K562 (cell line): ENCODE data around the gene BIRC3. TPM values are rescaled to one million over a fixed set of nuclear protein-coding genes. Genes with fewer than 3 reads are reported as not detected.

ENCODE experiments used
- CTBP1 ChIP-seq: fragments of 450-650 bp; IDR thresholded peaks from 2 replicates; pipeline ENCODE4 v1.6.1; 2016; ENCODE audit warnings: borderline replicate concordance
- DIDO1 ChIP-seq: fragments of 450-650 bp; IDR thresholded peaks from 2 replicates; pipeline ENCODE4 v1.6.1; 2016; ENCODE audit warnings: low read depth, missing biosample characterization, missing genetic modification characterization
- EP300 ChIP-seq: IDR thresholded peaks from 2 replicates; pipeline ENCODE4 v1.6.1; 2012; ENCODE audit warnings: low read length, improper control_type of control experiment
- FOS ChIP-seq: IDR thresholded peaks from 3 replicates; pipeline ENCODE4 v1.6.1; 2011; ENCODE audit not compliant: insufficient read length; ENCODE audit errors: extremely low read depth
- ILK ChIP-seq: fragments of 450-650 bp; IDR thresholded peaks from 2 replicates; pipeline ENCODE4 v1.6.1; 2016; ENCODE audit warnings: missing genetic modification characterization, low read depth, mild to moderate bottlenecking, missing compliant biosample characterization, moderate library complexity, borderline replicate concordance
- PHF8 ChIP-seq: fragments of 200-600 bp; sonication (generic); IDR thresholded peaks from 2 replicates; pipeline ENCODE4 v1.6.1; 2012; ENCODE audit warnings: mixed run types, mild to moderate bottlenecking, inconsistent platforms, low read length, moderate library complexity, borderline replicate concordance
- SRF ChIP-seq, 2 experiments: fragments of 250-450, 450-650 bp in 1 of 2; sonication (Bioruptor Pico) in 1 of 2; sonication (generic) in 1 of 2; formaldehyde crosslinking; IDR thresholded peaks; 2 replicates each; pipeline versions ENCODE4 v1.5.0 to v1.5.1; 2020 to 2022; ENCODE audit warnings: mild to moderate bottlenecking in 1 of 2, missing genetic modification reagents in 1 of 2
- ZC3H11A ChIP-seq: IDR thresholded peaks from 2 replicates; pipeline ENCODE4 v1.6.1; 2012; ENCODE audit warnings: low read depth, low read length, improper control_type of control experiment
- polyA plus RNA-seq, 8 experiments: library from polyadenylated mRNA; depleted of rRNA in 4 of 8; stranded (reverse) in 5 of 8; unstranded in 3 of 8; fragments of >200 nt; fragmentation: Nextera tagmentation in 2 of 8; fragmentation: Illumina TruSeq in 1 of 8; extraction: Ambion mirVana in 2 of 8; extraction: Trizol in 1 of 8; gene quantifications; 2 replicates each; pipeline versions ENCODE4 v1.2.1 to v1.2.3, GENCODE V29; 2011 to 2014; ENCODE audit warnings: inconsistent platforms in 1 of 8, missing spikeins in 1 of 8
- total RNA-seq, 7 experiments: library from RNA; depleted of rRNA in 6 of 7; stranded (reverse); fragments of >200 nt in 6 of 7; fragmentation: Illumina TruSeq in 2 of 7; extraction: Trizol in 2 of 7; gene quantifications; 2 replicates each; pipeline versions ENCODE4 v1.2.1 to v1.2.3, GENCODE V29; 2011 to 2021; ENCODE audit warnings: low replicate concordance in 1 of 7
- TF ChIP-seq, protein P1 (sequence below), 2 experiments: fragments of 450-650 bp; formaldehyde crosslinking in 1 of 2; IDR thresholded peaks; 2 replicates each; pipeline versions ENCODE4 v1.4.0 to v1.6.1; 2014 to 2020; ENCODE audit warnings: mild to moderate bottlenecking in 2 of 2, borderline replicate concordance in 1 of 2, low read depth in 1 of 2
- TF ChIP-seq, protein P2 (sequence below): sonication (generic); formaldehyde crosslinking; IDR thresholded peaks from 2 replicates; pipeline ENCODE4 v1.8.1; 2023; ENCODE audit warnings: mild to moderate bottlenecking, missing genetic modification reagents
- TF ChIP-seq, protein P3 (sequence below): fragments of 450-650 bp; IDR thresholded peaks from 2 replicates; pipeline ENCODE4 v1.6.1; 2016; ENCODE audit warnings: borderline replicate concordance
- TF ChIP-seq, protein P4 (sequence below): IDR thresholded peaks from 2 replicates; pipeline ENCODE4 v1.6.1; 2011; ENCODE audit warnings: borderline replicate concordance, low read depth, mild to moderate bottlenecking, moderate library complexity, low read length; ENCODE audit not compliant: insufficient read depth, poor library complexity, severe bottlenecking

BIRC3 gene
- total and polyA plus RNA-seq, 9 of the 15 experiments (the other 6 are each of a cell fraction or from before 2014, with no cell fraction given): 0.08 to 0.42 (median 0.18) TPM

DNA sequence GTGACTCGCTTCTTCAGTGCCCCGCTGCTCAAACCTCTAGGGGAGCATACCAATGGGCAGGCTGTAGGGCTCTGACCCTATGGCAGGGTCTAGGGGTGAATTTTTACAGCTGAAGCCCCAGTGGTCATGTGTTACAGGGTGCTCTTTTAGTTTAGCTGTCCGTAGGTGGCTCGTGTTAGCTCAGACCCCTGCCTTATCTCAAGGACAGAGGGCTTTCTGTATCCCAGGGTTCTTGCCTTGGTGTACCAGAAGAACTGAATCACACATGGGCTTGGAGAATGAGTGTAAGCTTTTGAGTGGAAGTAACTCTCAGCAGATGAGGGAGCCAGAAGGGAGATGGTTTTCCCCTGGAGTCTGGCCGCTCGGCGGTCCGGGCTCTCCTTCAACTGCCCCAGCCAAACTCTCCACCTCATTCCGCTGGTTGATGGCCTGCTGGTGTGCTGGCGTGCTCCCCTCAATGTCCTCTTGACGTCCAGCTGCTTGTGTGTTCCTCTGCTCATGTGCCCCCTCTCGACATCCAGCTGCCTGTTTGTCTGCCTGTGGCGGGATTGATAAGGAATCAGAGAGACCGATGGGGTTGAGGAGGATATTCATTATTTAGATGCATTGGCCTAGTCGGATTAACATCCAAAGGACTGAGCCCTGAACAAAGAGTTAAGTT is 67.3 kb downstream of the BIRC3 start (continued):
- TF ChIP-seq PHF8 (no peak; the same call in 1 of the 2 replicates), DIDO1 (no peak), FOS (no peak), ILK (tag) (no peak), SRF (CRISPR knock-in tag; IDR thresholded peaks at IDR 0.05) (no peak), EP300 (no peak), ZC3H11A (no peak), CTBP1 (no peak)
- TF ChIP-seq, protein P1, sequence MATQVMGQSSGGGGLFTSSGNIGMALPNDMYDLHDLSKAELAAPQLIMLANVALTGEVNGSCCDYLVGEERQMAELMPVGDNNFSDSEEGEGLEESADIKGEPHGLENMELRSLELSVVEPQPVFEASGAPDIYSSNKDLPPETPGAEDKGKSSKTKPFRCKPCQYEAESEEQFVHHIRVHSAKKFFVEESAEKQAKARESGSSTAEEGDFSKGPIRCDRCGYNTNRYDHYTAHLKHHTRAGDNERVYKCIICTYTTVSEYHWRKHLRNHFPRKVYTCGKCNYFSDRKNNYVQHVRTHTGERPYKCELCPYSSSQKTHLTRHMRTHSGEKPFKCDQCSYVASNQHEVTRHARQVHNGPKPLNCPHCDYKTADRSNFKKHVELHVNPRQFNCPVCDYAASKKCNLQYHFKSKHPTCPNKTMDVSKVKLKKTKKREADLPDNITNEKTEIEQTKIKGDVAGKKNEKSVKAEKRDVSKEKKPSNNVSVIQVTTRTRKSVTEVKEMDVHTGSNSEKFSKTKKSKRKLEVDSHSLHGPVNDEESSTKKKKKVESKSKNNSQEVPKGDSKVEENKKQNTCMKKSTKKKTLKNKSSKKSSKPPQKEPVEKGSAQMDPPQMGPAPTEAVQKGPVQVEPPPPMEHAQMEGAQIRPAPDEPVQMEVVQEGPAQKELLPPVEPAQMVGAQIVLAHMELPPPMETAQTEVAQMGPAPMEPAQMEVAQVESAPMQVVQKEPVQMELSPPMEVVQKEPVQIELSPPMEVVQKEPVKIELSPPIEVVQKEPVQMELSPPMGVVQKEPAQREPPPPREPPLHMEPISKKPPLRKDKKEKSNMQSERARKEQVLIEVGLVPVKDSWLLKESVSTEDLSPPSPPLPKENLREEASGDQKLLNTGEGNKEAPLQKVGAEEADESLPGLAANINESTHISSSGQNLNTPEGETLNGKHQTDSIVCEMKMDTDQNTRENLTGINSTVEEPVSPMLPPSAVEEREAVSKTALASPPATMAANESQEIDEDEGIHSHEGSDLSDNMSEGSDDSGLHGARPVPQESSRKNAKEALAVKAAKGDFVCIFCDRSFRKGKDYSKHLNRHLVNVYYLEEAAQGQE (IDR thresholded peaks at IDR 0.05; ENCODE audit: borderline replicate concordance): no peak
- TF ChIP-seq, protein P1 (CRISPR knock-in tag; IDR thresholded peaks at IDR 0.05; ENCODE audit: low read depth): no peak
- TF ChIP-seq, protein P2, sequence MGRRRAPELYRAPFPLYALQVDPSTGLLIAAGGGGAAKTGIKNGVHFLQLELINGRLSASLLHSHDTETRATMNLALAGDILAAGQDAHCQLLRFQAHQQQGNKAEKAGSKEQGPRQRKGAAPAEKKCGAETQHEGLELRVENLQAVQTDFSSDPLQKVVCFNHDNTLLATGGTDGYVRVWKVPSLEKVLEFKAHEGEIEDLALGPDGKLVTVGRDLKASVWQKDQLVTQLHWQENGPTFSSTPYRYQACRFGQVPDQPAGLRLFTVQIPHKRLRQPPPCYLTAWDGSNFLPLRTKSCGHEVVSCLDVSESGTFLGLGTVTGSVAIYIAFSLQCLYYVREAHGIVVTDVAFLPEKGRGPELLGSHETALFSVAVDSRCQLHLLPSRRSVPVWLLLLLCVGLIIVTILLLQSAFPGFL (CRISPR knock-in tag): no peak
- TF ChIP-seq, protein P3, sequence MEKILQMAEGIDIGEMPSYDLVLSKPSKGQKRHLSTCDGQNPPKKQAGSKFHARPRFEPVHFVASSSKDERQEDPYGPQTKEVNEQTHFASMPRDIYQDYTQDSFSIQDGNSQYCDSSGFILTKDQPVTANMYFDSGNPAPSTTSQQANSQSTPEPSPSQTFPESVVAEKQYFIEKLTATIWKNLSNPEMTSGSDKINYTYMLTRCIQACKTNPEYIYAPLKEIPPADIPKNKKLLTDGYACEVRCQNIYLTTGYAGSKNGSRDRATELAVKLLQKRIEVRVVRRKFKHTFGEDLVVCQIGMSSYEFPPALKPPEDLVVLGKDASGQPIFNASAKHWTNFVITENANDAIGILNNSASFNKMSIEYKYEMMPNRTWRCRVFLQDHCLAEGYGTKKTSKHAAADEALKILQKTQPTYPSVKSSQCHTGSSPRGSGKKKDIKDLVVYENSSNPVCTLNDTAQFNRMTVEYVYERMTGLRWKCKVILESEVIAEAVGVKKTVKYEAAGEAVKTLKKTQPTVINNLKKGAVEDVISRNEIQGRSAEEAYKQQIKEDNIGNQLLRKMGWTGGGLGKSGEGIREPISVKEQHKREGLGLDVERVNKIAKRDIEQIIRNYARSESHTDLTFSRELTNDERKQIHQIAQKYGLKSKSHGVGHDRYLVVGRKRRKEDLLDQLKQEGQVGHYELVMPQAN: no peak
- TF ChIP-seq, protein P4, sequence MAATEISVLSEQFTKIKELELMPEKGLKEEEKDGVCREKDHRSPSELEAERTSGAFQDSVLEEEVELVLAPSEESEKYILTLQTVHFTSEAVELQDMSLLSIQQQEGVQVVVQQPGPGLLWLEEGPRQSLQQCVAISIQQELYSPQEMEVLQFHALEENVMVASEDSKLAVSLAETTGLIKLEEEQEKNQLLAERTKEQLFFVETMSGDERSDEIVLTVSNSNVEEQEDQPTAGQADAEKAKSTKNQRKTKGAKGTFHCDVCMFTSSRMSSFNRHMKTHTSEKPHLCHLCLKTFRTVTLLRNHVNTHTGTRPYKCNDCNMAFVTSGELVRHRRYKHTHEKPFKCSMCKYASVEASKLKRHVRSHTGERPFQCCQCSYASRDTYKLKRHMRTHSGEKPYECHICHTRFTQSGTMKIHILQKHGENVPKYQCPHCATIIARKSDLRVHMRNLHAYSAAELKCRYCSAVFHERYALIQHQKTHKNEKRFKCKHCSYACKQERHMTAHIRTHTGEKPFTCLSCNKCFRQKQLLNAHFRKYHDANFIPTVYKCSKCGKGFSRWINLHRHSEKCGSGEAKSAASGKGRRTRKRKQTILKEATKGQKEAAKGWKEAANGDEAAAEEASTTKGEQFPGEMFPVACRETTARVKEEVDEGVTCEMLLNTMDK: no peak
